NCI-H460 (cell line): Measurements from ENCODE around the gene PRR29. TPM values are rescaled to one million over a fixed set of nuclear protein-coding genes. Genes with fewer than 3 reads are reported as not detected.
"Not testable (repeated sequence)": the region's sequence is repeated elsewhere in the genome, so short reads cannot be mapped to it uniquely, and the experiment has no call there.

Source experiments
- DNase-seq: peaks from one replicate; pipeline ENCODE4 v3.0.0-alpha.2; 2016; ENCODE audit warnings: low read depth; ENCODE audit errors: extremely low read depth
- total RNA-seq: library from RNA; depleted of rRNA; stranded (reverse); fragments of >200 nt; shearing (Covaris generic); gene quantifications from 2 replicates; pipeline ENCODE4 v1.2.3, GENCODE V29; 2014

Gene PRR29
- total RNA-seq, 1 experiment from 2014 or later, result not detected

DNA sequence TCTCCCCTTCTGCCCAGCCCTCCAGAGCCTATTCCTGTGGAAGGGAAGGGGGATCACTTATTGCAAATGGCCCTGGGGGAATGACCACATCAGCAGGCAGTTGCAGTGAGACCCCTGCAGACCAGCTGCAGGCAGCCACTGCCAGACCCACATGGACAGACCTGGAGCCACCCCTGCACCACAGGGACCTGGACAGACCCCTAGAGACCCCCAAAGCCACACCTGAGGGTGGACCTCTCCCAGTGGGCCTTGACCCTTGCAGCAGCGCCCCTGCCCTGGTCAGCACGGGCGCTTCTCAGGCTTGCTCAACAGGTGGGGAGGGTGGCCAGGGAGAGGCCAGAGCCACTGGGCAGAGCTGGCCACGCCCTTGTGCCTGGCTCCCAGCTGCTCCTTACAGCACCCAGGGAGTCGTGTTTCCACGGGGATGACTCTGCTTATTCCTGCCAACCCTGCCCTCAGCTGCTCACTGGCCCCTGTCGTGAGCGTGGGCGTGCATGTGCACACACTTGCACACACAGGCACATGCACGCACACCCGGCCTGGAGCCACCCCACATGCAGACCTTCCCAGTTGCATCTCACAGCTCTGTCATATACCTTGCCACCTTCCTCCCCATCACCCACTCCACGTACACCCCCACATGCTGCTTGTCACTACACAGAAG lies 24.1 kb upstream of the PRR29 start:
- no peak for DNase-seq

DNA sequence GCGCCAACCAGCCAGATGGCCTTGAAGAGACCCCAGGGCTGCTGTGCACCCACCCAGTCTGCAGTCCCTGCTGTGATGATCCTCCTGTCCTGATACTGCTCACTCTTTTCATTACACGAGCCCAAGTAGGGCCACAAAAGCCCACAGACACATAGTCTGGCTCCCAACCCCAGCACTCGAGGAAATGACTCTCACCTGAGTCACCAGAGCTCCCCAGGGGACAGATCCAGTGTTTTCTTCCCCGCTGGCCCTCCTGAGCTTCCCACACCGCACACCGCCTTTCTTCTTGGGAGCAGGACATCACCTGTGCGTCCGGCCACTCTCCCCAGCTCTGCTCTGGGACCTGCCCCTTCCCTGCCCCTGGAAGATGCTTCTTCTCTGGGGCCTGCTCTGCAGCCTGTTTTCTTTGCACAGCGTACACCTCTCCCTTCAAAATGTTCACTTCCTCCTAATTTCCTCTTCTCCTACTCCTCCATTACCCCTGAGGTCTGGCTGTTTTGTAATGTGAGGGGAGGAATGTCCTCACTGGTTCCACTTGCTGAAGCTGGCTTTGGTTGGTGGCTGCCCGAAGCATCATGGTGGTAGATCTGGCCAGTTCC lies 23.5 kb upstream of the PRR29 start:
- no peak for DNase-seq

DNA sequence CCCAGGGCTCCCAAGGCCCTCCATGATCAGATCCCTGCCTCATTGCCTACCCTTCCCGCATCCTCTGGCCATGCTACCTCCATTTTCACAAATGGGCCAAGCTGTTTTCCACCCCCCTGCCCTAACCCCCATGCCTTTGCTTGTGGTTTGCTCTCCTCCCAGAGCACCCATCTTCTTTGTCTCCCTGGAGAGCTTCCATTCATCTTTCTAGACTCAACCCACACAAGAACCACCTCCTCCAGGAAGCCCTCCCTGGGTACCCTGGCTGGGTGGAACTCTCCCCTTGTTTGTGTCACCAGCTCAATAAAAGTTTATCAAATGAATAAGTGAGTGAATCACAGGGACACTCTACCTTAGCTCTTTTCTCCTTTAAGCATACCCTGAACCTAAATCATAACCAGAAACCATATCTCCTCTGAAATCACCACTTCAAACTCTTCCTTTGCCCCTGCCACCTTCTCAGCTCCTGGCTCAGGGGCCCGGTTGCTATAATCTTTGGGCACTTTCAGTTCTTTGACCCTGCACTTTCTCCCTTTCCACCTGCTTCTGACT lies 22.5 kb upstream of the PRR29 start:
- no peak for DNase-seq

DNA sequence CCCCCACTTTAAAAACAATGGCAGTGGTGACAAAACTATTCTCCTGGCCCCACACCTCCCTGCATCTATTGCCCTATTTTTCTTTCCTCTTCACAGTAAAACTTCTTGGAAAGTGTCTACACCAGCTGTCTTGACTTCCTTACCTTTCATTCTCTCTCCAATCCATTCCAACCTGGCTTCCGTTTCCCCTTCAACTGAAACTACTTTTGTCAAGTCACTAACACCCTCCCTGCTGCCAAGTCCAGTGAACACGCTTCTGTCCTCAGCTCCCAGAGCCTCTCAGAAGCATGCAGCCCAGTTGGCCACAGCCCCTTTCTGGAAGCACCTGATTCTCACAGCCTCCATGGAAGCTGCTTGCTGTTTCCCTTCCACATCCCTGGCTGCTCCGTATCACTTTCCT lies 21.4 kb upstream of the PRR29 start:
- no peak for DNase-seq

DNA sequence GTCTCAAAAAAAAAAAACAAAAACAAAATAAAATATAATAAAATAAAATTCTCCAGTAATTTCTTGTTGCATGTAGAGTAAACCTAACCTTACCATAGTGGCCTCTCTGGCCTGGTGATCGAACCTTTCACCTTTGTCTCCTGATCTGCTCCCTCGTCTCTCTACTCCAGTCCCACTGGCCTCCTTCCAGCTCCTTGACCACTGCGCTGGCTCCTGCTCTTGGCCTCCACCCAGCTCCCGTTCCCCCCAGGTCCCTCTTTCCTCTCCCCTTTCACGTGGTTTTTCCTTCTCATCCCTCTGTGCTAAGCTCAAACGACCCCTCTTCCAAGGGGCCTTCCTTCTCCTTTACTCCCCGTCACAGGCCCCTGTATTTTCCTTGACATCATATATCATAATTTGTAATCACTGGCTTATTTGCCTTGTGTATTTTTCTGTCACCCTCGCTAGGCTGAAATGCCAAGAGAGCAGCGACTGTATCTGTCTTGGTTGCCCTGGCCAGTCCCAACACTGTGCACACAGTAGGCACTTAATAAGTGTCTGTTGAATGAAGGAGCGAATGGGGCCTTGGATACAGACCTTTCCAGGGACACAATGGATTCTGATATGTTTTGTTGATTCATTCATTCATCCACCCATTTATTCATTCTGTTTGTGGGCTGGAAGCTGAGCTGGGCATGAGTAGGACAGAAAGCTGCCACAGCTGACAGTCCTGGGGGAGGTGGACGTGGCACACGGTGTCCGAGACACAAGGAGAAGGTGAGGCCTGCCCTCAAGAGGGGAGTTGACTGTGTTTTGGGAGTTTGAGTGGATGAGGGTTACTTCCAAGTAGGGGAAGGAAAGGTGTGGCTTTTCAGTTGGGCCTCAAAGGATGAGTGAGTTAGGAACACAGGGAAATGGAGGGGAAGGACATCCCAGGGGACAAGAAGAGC lies 19.6 kb upstream of the PRR29 start:
- DNase-seq, result no peak

DNA sequence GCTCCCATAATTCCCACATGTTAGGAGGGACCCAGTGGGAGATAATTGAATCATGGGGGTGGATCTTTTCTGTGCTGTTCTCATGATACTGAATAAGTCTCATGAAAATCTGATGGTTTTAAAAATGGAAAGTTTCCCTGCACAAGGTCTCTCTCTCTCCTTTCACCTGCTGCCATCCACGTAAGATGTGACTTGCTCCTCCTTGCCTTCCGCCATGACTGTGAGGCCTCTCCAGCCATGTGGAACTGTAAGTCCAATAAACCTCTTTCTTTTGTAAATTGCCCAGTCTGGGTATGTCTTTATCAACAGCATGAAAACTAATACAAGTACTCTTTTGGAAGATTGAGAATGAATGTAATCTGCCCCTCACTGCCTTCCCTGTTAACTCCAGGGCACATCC lies 15.5 kb upstream of the PRR29 start:
- DNase-seq, result not testable (repeated sequence)

DNA sequence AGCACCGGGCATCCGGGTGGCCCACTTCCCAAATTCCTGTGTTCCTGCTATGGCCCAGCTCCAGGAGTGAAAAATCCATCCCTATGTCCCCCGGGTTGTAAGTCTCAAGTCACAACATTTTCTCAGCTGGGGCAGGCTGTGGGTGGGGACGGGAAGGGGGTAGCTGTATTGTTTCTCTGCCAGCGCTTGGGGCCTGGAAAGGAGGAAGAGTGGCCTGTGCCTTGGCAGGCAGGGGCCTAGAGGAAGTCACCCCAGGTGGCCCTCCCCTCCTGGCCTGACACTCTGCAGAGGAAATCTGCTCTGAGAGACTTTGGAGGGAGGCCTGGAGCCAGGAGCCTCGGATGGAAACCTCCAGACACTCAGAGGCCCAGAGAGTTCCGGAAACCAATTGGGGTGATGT lies 14.8 kb upstream of the PRR29 start:
- DNase-seq, result no peak

DNA sequence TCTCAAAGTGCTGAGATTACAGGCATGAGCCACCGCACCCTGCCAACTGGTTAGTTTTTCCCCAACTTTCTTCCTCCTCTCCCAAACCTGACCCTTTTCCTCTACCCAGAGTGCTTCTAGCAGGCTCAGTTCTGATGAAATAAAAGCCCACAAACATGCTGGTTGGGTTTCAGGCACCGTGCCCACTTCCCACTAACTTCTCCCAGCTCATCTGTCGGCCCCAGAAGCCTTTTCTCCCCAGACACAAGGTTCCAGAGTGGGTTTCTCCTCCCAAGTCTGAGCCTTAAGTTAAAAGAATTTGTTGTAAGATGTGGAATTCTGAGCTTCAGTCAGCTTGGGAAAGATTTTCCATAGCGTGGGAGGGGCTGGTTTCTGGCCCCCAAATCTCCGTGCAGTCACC lies 13.9 kb upstream of the PRR29 start:
- DNase-seq, result no peak

DNA sequence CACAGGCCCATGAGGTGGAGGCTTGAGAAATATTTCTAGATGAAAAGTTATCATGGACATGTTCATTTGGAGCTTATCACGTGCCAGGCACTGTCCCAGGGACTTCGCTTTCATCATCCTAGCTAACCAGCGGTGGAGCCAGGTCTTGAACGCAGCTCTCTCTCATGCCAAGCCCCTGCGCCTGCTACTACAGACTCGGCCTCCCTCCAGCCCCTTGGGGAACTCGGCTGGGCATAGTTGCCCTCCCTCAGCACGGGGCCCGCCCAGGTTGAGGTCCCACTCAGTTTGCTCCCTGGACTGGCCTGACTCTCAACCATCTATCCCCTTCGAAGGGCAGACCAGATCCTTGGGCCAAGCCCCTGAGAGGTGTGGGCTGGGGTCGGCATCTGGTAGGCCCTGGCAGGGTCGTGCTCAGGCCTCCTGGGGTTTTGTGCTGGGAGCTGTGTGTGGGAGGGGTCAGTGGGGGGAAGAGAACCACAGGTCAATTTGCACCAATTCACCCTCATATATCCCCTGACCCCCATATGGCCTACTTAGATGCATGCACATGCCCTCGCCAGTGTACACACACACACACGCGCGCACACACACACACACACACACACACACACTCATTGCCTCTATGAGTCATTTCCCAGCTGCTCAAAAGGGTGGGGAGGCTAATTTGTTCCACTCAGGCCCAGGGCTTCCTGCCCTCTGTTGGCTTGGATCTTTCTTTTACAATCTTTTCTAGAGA lies 13.3 kb upstream of the PRR29 start:
- no peak for DNase-seq

DNA sequence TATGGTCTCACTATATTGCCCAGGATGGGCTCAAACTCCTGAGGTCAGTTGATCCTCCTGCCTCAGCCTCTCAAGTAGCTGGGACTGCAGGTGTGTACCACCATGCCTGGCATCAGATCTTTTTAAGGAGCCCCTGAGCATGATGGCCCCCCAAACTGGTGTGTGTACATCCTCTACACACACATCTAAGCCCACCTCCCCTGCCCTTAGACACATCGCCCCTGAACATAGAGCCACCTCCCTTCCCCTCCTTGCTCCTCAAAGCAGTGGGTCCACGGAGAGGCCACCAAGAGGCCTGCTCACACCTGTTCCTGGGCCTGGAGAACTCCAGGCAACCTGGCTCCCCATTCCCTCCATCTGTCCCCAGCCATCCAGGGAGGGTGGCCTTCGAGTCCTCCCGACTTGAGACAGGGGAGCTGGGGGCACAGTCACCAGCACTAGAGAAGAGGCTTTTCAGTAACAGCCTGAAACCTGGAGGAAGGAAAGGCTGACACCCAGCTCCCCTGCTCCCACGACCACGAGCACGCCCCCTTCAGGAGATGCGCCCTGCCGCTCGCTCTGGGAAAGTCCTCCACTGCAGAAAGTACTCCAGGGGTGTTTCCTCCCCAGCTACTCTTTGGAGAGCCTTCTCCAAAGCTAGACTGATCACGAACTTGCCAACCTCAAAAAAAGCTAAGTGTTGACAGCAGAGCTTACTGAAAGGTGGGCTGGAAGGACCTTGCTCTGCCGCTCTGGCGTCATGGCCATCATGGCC lies 12.6 kb upstream of the PRR29 start:
- no peak for DNase-seq

DNA sequence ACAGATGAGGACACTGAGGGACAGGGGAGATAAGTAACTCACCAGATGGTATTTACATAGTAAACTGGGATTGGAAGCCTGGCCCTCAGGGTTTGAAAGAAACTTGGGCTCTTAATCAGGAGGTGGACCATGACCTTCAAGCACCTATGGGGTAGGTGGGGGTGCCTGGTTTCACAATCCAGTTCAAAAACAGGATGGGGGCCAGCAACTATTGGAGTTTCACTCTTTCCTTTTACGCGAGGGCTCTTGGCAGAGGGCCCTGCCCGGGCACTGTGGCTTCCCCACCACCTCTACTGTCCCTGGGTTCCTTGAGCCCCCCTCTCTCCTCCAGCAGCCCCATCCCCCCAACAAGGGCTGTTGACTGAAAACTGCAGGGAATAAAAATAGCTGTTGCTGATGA lies 11.3 kb upstream of the PRR29 start:
- no peak for DNase-seq

DNA sequence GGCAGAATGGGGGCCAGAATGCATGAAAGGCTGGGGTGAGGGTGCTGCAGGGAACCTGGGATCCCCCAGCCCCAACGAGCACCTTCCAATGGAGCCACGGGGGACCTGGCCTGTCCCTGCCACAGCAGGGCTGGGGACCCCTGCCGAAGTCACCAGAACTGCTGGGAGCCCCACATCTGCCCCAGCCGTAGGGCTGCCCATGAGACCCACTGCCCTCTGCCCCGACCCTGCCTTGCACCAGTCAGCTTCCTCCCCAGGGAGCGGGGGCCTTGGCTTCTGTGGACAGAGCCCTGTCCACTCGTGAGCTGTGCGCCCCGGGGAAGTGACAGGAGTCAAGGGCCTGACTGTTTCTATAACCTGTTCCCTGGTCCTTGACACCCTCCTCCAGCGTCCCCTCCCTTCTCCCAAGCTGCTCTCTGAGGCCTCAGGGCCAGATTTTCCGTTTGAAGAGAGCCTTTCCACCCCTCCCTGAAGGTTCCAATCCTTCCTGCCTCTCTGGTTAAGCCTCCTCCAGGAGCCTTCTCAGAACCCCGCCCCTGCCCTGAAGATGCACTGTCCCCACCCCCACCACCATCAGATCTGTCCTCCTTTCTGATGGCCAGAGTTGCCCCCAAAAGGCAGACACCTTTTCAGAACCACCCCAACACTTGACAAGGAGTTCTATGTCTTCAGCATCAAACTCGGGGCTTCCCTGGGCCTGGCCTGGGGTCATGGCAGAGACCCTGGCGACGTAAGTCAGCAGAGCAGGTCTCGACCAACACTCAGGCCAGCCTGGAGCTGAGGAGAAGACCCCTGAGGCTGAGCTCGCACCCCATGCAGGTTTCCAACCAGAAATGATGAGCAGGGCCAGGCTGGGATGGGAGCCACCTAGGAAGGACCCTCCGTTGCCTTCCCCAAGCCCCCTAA lies 10.7 kb upstream of the PRR29 start:
- DNase-seq, result no peak

DNA sequence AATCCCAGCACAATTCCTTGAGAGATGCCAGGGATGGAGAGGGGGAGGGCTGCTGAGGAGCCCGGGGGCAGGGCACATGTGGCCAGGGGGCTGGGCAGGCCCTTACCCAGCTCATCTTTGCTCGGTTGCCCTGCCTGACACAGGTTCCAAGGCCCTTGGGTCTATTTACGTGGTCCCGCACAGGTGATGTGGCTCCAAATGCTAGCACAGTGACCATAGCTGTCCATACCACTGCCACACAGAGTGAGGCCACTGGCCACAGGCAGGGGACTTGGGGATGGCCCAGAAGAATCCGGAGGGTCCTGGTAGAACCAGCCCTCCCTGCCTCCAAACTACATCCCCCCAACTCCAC lies 10.0 kb upstream of the PRR29 start:
- DNase-seq, result no peak

DNA sequence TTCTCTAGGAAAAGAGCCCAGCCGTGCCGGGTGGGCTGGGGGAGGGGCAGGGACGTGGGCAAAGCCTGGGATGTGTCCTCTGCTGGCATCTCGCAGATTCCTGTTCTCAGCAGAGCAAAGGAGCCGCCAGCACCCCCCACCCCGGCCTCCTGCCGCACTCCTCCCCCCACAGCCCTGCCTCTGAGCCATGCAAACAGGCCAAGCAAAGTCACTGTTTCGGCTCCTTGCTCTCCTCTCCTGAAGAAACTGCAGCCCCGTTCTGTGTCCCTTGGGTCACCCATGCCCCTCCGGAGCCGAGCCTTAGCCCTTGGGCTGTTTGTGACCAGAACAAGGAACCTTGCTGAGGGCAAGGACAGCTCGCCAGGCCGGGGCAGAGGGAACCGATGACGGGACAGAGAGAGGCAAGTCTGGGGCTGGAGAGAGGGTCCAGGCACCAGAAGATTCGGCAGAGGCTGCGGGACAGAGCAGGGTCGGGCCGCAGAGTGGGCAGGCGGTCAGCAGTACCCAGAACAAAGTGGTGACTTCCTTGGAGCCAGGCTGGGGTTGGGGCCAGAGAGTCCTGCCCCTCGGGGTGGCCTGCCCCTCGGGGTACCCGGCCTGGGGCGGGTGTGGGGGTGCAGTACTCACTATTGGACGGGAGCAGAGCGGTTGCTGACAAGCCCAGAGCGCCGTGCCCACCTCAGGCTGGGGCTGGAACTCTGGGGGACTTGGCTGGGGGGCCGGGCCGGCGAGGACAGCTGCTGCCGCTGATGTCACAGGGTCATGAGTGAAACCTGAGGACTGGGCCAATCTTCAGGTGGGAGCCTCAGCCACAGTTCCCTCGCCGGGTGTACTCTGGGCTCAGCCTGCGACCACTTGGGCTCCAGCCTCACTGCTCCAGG lies 9.2 kb upstream of the PRR29 start:
- DNase-seq, result no peak

DNA sequence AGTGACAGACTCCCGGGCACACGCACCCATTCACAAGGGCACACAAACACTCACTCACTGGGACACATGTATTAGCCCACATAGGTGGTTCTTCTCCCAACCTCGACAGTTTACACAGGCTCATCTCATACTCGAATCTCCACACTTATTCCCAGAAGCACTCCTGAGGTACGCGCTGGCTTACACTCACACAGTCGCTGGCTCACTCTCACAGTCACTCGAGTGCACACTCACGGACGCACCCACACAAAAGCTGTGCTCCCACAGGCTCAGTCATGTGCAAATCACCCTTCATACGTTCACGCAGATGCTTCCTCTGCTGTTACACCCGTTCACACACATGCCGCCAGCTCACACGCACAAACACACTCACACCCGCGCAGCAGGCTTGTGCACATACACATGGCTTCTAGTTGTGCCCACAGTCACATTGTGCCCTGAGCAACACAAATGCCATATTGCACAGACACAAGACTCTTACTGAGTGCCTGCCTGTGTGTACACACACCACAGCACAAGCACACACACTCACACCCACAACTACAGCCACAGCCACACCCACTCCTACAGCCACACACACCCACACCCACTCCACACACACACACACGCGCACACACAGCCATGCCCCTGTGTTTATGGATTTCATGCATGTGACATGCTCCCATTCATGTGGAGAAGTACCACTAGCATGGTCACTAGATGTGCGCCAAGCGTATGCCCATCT lies 8.4 kb upstream of the PRR29 start:
- DNase-seq, result no peak

DNA sequence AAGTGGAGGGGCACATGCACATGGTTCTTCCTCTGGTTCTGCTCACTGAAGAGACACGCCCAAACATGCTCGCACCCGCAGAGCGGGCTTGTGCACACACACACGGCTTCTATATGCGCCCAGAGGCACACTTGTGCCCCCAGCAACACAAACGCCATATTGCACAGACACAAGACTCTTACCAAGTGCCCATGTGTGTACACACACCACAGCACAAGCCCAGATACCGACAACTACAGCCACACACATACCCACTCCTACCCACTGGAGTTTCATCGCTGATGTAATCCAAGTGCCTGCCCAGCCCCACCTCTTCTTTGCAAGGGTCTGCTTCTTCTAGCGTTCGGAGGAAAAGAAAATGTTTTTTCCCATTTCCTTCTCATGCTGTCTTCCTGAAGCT lies 6.5 kb upstream of the PRR29 start:
- no peak for DNase-seq

DNA sequence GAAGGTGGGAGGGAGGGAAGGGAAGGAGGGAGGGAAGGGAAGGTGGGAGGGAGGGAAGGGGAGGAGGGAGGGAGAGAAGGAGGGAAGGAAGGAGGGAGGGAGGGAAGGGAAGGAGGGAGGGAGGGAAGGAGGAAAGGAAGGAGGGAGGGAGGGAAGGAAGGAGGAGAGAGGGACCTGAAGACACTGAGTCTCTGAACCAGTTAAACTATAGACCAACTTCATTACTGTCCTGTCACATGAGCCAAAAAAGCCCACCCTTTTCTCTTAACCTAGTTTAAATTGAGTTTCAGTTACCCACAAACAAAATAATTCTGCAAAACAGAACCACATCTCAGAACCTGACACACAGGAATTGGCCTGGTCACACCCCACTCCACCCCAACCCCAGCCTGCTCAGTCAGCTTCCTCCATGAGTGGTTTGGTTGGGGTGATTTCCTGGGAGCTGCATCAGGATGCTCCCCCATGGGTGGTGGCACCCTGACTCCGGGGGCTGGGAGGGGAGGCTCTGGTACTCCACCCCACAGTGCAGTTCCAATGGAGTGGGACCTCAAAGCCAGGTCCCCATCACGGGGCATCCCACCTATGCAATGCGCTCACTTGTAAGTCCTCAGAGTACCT lies 4.7 kb upstream of the PRR29 start:
- no peak for DNase-seq
